HG02678 (cell line): Measurements from ENCODE around the gene PRRC2B.
"Not testable (repeated sequence)": the region's sequence is repeated elsewhere in the genome, so short reads cannot be mapped to it uniquely, and the experiment has no call there.

Experiments used
- ATAC-seq: cut with Tn5 transposase; IDR thresholded peaks from one replicate; pipeline ENCODE4 v1.9.1; 2021; ENCODE audit warnings: mild to moderate bottlenecking, moderate library complexity; ENCODE audit not compliant: unreplicated experiment

Gene PRRC2B

DNA sequence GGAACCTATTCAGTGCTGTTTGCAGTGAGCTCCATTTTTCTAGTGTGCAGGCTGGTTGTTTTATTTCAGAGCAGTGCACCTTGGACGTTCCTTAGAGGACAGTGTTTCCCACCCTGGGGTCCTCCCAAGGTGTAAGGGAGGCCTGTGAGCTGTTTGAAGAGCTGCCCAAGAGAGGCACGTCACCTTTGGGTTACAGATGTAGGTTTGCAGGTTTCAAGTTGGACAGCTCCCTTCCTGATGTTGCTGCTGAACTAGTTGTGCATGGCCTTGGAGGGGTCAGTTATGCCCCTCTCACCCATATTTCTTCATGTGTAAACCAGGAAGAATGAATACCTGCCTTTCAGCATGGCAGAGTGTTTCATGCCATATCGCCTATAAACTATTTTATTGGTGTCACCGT is 74.1 kb downstream of the PRRC2B start:
- no peak for ATAC-seq

DNA sequence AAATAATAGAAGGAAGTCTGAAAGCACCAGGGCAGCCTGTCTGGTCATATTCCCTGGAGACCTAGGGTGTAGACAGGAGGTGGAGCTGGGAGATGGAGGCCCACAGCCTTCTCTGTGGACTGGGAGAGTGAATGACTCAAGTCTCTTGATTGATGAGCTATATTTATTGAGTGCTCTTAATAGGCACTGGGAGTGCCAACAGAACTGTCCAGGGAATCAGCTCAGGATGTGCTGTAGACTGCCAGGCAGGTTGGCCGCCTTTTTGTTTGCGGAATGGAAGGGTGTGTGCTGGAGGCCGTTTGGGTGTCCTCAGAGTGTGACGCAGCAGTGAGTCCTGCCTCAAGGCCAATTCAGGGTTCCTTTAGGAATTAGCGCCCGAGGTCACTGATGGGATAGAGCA is 75.5 kb downstream of the PRRC2B start:
- no peak for ATAC-seq

- ATAC-seq = no peak
Measured at GRCh38 chr9:131469951-131470350, 76.1 kb downstream of the PRRC2B start.

DNA sequence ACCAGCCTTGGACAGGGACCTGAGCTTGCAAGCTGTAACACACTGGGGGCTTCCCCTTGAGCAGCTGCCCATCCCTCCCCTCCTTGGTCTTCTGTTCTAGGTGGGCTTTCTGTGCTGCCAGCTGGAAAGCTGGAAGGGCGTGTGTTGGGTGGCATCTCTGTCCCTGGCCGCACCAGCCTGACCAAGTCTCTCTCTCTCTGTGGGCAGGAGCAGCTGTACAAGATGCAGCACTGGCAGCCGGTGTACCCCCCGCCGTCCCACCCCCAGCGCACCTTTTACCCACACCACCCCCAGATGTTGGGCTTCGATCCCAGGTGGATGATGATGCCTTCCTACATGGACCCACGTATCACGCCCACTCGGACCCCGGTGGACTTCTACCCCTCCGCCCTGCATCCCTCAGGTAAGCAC is 76.7 kb downstream of the PRRC2B start:
- no peak for ATAC-seq

- ATAC-seq = not testable (repeated sequence)
Measured at GRCh38 chr9:131472085-131472484, 78.2 kb downstream of the PRRC2B start.

DNA sequence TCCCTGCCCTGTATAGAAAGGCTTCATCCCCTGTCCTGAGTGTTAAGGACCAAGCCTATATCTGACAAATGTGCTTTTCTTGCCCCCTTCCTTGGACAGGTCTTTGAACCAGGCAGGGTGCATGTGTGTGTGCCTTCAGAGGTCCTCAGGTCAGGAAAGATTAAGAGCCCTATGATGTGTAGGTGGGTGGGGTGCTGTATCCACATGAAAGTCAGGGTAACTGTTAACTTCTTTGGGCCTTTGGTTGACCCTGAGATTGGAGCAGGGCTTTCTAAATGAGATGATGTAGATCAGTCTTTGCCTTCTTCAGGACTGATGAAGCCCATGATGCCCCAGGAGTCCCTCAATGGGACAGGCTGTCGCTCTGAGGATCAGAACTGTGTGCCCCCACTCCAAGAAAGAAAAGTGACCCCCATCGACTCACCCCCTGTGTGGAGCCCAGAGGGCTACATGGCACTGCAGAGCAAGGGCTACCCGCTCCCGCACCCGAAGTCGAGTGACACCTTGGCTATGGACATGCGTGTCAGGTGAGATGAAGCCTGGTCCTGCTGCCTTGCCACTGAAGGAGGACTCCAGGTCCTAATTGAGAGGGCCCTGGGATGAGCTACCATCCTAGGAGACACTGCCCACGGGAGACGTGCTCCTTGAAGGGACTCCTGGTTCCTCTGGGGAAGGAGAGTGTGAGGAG is 79.5 kb downstream of the PRRC2B start:
- ATAC-seq = no peak

DNA sequence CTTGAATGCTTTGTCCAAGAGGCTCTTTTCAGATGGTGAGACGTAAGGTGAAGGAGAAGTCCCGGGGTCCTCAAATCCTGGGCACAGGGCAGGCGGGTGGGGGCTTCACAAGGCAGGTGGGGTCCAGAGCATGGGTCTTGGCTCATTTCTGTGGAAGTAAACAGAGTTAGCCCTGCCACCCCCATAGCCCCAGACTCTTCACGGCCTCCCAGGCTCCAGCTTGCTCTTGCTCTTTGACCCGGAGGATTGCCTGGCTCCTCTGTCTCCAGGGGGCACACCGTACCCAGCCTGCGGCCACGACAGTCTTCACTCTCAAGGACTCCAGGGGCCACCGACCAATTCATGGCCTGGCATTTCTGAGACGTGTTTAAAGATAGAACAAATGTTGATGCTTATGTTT is 80.0 kb downstream of the PRRC2B start:
- ATAC-seq = no peak

GRCh38 chr9:131474711-131475110 is 80.8 kb downstream of the PRRC2B start:
- no peak for ATAC-seq

DNA sequence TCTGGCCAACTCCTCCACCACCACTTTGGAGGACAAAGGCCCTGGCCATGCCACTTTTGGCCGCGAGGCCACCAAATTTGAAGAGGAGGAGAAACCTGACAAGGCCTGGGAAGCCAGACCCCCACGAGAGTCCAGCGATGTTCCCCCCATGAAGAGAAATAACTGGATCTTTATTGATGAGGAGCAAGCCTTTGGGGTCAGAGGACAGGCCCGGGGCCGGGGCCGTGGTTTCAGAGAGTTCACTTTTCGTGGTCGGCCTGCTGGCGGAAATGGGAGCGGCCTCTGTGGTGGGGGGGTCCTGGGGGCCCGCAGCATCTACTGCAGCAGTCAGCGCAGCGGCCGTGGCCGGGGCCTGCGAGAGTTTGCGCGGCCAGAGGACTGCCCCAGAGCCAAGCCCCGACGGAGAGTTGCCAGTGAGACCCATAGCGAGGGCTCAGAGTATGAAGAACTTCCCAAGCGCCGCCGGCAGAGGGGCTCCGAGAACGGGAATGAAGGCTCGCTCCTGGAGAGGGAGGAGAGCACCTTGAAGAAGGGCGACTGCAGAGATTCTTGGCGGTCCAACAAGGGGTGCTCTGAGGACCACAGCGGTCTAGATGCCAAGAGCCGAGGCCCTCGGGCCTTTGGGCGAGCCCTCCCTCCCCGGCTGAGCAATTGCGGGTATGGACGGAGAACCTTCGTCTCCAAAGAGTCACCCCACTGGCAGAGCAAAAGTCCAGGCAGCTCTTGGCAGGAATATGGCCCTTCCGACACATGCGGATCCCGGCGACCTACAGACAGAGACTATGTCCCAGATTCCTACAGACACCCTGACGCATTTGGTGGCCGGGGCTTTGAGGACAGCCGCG is 81.4 kb downstream of the PRRC2B start:
- no peak for ATAC-seq

DNA sequence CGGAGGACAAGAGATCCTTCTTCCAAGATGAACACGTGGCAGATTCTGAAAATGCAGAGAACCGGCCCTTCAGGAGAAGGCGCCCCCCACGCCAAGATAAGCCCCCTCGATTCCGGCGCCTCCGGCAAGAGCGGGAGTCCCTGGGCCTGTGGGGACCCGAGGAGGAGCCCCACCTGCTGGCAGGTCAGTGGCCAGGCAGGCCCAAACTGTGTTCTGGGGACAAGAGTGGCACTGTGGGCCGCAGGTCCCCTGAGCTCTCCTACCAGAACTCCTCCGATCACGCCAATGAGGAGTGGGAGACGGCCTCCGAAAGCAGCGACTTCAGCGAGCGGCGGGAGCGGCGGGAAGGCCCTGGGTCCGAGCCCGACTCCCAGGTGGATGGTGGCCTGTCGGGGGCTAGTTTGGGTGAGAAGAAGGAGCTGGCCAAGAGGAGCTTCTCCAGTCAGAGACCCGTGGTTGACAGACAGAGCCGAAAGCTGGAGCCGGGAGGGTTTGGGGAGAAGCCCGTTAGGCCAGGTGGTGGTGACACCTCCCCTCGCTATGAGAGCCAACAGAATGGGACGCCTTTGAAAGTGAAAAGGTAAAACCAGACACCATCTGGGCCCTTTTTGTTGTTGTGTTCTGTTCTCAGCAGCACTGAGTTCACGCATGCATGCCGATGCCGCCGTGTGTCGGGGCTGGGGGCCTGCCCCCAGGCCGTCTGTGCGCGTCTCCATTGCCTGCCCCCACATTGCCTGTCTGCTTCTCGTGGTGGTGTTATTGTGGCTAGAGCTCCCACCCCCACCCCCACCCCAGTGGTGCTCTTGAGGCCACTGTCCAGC is 82.3 kb downstream of the PRRC2B start:
- no peak for ATAC-seq

- ATAC-seq = no peak
Measured at GRCh38 chr9:131476777-131477345, 83.0 kb downstream of the PRRC2B start.

DNA sequence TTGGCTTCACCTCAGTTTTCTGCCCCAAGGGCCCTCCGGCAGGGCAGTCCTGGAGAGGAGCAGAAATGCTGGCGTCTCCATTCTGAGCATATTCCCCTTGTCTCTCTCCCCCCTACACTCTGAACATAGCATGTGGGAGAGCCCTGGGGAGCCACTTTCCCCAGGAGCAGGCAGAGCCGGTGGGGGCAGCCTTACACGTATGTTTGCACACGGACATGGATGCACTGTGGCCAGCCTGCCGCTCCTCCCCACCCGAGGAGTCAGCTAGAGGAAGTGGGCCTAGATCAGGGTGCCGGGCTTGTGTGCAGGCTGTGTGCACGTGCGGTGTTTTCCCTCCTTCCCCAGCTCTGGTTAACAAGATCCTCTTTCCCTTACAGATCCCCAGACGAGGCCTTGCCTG is 83.5 kb downstream of the PRRC2B start:
- no peak for ATAC-seq

DNA sequence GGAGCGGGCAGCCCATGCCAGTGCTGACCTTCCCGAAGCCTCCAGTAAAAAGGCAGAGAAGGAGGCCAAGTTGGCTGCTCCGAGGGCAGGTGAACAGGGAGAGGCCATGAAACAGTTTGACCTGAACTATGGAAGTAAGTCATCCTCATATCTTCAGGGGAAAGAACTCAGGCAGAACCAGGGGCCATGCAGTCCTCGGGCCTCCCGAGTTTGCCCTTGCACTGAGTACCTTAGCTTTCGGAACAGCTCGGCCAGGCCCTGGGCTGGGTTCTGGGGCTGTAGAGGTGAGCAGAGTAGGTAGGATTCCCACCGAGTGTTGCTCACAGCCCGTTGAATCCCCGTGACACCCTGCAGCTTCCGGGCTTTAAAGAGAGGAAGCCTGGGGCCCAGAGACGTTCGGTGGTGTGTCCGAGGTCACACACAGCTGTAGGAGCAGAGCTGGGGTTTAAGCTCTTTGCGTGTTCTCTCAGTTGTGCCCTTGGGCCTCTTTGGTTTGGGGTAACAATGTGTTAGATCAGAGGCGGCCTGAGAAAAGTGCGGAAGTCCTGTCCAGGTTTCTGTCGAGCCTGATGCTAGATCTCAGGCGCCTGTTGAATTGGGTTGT is 84.0 kb downstream of the PRRC2B start:
- no peak for ATAC-seq

DNA sequence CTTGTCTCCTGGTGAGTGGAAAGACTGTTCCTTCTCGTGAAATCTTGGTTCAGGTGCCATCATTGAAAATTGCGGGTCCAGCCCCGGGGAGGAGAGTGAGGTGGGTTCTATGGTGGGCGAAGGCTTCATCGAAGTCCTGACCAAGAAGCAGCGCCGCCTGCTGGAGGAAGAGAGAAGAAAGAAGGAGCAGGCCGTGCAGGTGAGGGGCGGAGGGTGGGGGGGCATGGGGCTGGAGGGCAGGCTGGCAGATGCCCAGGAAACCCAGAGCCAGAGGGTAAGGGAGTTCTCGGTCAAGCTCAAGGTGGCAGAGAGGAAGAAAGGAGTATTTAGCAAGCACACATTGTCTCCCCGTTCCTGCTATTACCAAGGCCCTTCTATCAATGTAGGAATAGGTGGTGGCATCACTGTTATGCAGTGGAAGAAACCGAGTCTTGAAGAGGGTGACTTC is 84.6 kb downstream of the PRRC2B start:
- no peak for ATAC-seq

DNA sequence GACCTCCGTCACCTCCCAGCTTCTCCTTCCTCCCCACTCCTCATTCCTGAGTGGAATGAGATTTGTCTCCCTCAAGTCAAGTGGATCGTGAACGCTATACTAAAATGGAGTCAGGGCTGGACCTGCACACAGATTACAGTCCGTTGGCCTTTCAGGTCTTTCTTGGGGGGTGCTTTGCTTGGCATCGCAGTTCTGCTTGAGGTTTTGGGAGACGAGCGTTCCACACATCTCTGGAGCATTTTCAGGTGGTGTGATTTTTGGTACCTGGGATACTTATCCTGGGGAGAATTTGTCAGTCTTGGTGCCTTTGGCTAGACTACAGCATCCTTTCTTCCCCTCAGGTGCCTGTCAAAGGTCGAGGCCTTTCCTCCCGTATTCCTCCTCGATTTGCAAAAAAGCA is 85.0 kb downstream of the PRRC2B start:
- no peak for ATAC-seq

DNA sequence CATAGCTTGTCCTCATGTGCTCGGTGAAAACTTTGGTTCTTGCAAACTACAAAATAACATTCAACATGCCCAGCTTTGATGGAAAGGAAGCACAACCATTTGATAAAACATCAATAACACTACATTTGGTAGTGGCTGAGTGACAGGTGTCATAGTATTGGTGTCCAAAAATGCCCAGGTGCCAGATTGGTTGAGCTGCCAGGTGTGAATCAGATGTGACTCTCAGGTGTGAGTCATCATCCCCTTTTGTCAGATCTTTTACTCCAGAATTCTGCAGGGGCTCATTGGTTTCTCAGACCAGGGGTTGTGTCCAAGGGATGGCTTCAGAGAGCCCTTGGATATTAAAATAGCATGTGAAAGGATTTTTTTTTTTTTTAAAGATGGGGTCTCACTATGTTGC is 86.4 kb downstream of the PRRC2B start:
- ATAC-seq = no peak

GRCh38 chr9:131481441-131482342 is 87.8 kb downstream of the PRRC2B start:
- ATAC-seq = no peak

GRCh38 chr9:131482343-131483006 is 88.6 kb downstream of the PRRC2B start:
- no peak for ATAC-seq
